IgD-negative memory B cell (primary cell): ENCODE results near the gene PITPNC1. TPM values are rescaled to one million over a fixed set of nuclear protein-coding genes. Genes with fewer than 3 reads are reported as not detected.

Source experiments
- H3K27ac Mint-ChIP-seq, 3 donors: one replicate each; pipeline ENCODE4 v1.8.0; 2020 to 2022; ENCODE audit warnings: mild to moderate bottlenecking in 3 of 3, mixed read lengths in 3 of 3, moderate library complexity in 1 of 3
- H3K27me3 Mint-ChIP-seq: one replicate; pipeline ENCODE4 v1.8.0; 2021; ENCODE audit warnings: mixed read lengths
- H3K36me3 Mint-ChIP-seq: one replicate; pipeline ENCODE4 v1.8.0; 2020; ENCODE audit warnings: mild to moderate bottlenecking, mixed read lengths
- H3K4me1 Mint-ChIP-seq, 3 donors: one replicate each; pipeline ENCODE4 v1.8.0; 2020 to 2022; ENCODE audit warnings: mixed read lengths in 3 of 3, mild to moderate bottlenecking in 1 of 3
- H3K4me3 Mint-ChIP-seq, 4 donors: one replicate each; pipeline ENCODE4 v1.8.0; 2020 to 2022; ENCODE audit warnings: mild to moderate bottlenecking in 4 of 4, mixed read lengths in 4 of 4, moderate library complexity in 3 of 4
- H3K9me3 Mint-ChIP-seq, 3 donors: one replicate each; pipeline ENCODE4 v1.8.0; 2020 to 2021; ENCODE audit warnings: mixed read lengths in 3 of 3, mild to moderate bottlenecking in 1 of 3
- polyA plus RNA-seq: library from polyadenylated mRNA; unstranded; fragments of 300-500 nt; fragmentation: Illumina TruSeq; gene quantifications from one replicate; pipeline ENCODE4 v1.2.3, GENCODE V29; 2021

Gene PITPNC1
- polyA plus RNA-seq, 1 donor from 2014 or later, result 26.0 TPM

DNA sequence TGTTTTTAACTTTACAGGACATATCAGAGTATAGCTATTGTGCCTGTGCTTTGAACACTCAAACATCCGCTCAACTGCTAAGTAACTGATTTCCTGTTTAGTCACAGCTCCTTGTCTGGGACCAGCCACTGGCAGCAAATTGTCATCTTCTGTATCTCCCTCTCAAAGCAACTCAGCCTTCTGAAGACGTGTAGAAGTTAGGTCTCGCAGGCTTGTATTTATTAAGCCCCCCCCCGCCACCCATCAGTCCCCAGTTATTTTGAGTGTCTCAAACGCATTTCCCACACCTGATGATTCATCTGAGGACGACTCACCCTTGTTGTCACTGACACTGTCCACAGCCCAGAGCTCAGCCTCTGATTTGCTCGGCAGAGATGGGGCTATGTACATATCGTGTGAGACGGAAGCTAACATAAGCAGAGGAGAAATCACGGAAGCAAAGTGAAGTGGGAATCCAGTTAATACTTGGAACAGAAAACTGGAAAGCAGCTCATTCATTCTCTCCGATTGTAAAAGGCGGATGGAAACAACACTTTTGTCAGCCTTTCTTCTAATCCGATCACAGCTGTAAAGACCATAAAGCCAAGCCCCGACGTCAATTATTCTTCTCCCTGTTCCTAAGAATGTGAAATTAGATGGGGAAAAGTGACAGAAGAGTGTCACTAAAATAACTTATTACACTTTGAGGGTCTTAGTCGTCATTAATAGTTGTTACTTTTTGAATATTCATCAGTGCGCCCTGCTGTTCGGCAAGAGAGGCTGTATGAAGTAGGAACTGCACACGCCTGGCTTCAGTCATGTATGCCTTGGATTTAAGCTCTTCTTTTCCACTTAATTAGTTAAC, 64.2 kb downstream of the PITPNC1 start:
- H3K9me3 Mint-ChIP-seq, result no peaks in the 10 kb centered on the region
- peaks cover 4% of the 10 kb centered on the region for H3K36me3 Mint-ChIP-seq
- peak overlapping the region in 2 of 3 donors; percentile 2 to 72 for H3K27ac Mint-ChIP-seq
- H3K27me3 Mint-ChIP-seq, result no peaks in the 10 kb centered on the region
- peaks cover 9 to 18% (median 15%) of the 10 kb centered on the region in 3 donors for H3K4me1 Mint-ChIP-seq
- H3K4me3 Mint-ChIP-seq, result peak overlapping the region in 3 of 4 donors; percentile 23 to 90 (median 72)

DNA sequence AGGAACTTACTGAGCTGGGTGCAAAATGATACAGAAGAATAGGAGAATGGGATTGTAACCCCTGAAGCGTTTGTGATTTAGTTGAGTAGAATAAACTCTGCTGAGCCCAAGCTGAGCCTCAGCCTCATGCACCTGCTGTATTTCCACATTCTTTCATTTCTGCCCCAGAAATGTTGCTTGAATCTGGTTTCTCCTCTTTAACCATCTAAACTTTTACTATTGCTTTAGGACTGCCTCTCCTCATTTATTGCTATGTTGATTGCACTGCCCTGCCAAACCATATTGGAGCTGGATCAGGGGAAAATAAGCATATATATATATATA, 64.8 kb downstream of the PITPNC1 start:
- no peaks in the 10 kb centered on the region for H3K27me3 Mint-ChIP-seq
- H3K36me3 Mint-ChIP-seq, result peaks cover 4% of the 10 kb centered on the region
- H3K4me1 Mint-ChIP-seq, result peaks cover 9 to 18% (median 15%) of the 10 kb centered on the region in 3 donors
- H3K4me3 Mint-ChIP-seq, result peak overlapping the region in 2 of 4 donors; percentile 12 to 90
- H3K9me3 Mint-ChIP-seq, result no peaks in the 10 kb centered on the region
- H3K27ac Mint-ChIP-seq, result peak overlapping the region in 1 of 3 donors; percentile 61

DNA sequence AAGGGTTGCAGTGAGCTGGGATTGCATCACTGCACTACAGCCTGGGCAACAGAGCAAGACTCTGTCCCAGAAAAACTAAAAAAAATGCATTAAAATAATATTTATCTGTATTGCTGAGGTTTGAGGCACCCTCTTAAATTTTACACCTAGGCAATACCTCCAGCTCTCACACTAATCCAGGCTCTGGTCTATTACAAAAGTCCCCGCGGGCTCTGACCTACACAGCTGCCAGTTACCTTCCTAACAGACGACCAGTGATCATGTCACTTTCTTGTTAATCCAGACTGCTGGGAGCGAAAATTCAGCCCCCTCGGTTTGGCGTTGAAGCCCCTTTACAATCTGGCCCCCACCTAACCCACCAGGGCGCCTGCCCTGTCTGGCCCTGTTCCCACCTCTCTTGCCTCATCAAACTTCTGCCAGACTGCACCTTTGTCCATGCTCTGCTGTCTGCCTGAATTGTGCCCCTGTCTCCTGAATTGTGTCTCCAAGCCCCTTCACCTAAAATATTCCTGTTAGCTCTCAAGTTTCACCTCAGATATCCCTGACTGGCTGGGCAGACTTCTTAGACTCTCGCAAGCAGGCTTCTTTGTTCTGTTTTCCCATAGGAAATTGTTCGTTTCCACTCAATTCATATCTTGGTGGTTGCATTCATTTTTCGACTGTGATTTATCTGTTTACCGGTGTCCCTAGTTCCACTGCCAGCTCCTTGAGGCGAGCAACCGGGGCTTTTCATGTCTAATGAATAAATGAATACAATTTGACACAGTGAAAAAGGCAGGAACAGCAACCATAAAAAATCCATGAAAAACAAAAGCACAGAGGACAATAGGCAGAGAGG, 65.9 kb downstream of the PITPNC1 start:
- Mint-ChIP-seq H3K36me3 (peaks cover 4% of the 10 kb centered on the region), H3K27me3 (no peaks in the 10 kb centered on the region), H3K4me1 (peaks cover 9 to 18% (median 15%) of the 10 kb centered on the region in 3 donors), H3K27ac (no peak overlapping the region), H3K9me3 (no peaks in the 10 kb centered on the region), H3K4me3 (peak overlapping the region in 1 of 4 donors; percentile 65)

DNA sequence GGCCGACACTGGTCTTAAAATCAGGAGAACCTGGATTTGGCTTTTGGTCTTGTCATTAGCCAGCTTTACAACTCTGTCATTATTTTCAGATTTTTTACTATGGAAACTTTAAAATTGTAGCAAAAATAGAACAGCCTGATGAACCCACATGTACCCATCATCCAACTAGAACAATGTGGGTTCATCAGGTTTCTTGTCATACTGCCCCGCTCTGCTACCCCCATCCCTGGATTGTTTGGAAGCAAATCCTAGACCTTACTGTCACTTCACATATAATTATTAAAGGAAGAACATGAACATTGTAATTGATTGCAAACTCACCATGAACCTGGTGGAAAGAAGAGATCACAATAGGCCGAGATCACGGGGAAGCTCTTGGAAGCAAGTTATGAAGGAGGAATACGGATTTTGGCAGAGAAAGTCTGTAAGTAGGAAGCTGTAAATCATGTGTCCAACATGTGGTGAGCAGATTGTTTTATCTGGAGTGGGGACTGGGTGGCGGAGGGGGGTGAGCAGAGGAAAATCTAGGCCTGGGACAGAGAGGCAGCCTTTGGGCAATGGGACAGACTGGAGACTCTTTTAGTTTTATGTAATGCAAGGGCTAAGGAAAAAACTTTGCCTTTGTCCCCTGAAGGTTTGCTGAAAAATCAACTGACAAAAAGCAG, 67.0 kb downstream of the PITPNC1 start:
- H3K27me3 Mint-ChIP-seq, result no peaks in the 10 kb centered on the region
- H3K4me3 Mint-ChIP-seq, result no peak overlapping the region
- no peak overlapping the region for H3K27ac Mint-ChIP-seq
- H3K4me1 Mint-ChIP-seq, result peaks cover 9 to 21% (median 17%) of the 10 kb centered on the region in 3 donors
- peaks cover 4% of the 10 kb centered on the region for H3K36me3 Mint-ChIP-seq
- H3K9me3 Mint-ChIP-seq, result no peaks in the 10 kb centered on the region

DNA sequence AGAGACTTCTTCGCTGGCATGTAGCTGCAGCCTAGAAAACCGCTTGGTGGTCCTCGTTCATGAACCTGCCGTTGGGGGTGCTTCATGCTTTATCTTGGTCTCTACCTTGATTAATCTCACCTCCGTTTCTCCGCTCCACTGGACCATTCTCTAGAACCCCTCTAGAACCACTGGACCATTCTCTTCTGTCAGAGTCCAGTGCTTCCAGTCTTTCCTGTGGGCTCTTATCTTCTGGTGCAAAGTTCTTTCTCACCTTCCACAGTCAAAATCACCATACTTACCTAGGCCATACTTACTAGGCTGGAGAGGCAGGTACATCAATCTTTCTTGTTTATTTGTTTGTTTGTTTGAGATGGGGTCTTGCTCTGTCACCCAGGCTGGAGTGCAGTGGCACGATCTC, 71.4 kb downstream of the PITPNC1 start:
- Mint-ChIP-seq H3K36me3 (peaks cover 2% of the 10 kb centered on the region), H3K4me3 (no peak overlapping the region), H3K9me3 (no peaks in the 10 kb centered on the region), H3K4me1 (peaks cover 11 to 22% (median 20%) of the 10 kb centered on the region in 3 donors), H3K27ac (no peak overlapping the region), H3K27me3 (no peaks in the 10 kb centered on the region)

DNA sequence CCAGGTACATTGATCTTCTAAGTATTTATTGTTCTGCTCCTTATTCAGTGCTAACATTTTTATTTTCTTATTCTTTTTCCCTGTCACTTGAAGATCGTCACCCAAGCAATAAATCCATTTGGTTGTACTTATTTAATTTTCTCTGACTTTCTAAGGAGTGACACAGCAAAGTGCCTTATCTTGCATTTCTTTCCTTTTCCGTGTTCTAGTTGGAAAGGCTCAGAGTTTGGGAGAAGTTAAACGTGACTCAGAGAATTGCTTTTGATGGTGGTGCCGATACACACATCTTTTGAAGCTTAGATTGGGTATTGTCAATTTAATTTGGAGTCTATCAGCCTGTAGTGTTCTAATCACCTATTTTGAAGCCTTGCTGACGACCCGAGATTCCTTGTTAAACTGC, 72.0 kb downstream of the PITPNC1 start:
- H3K27me3 Mint-ChIP-seq, result no peaks in the 10 kb centered on the region
- H3K4me3 Mint-ChIP-seq, result no peak overlapping the region
- peaks cover 11 to 23% (median 20%) of the 10 kb centered on the region in 3 donors for H3K4me1 Mint-ChIP-seq

DNA sequence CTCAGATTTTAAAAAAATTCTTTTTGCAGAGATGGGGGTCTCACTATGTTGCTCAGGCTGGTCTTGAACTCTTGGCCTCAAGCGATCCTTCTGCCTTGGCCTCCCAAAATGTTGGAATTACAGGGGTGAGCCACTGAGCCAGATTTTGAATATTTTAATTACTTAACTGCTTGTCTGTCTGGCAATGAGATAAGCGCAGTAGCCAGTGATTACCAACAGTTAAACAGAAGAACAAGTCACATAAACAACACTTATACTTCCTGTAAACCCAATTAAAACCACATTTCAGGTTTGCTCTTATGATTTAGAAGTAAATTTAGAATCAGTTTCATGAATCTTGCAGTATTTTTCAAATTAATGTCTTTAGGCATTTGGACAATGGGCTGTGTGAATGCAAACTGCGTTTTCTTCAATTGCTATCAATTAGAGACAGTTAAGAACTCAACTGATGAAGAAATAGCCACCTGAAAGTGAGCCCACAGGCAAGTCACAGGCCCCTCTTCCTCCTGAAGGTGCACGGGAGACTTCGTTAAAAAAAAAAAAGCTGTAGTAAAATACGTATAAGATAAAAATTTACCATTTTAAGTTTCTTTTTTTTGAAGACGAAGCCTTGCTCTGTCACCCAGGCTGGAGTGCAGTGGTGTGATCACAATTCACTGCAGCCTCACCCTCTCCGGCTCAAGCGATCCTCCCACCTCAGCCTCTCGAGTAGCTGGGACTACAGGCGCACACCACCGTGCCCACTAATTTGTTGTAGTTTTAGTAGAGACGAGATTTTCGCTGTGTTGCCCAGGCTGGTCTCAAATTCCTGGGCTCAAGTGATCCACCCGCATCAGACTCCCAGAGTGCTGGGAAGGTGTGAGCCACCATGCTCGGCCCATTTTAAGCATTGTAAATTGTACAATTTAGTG, 73.0 kb downstream of the PITPNC1 start:
- Mint-ChIP-seq H3K9me3 (no peaks in the 10 kb centered on the region), H3K27me3 (no peaks in the 10 kb centered on the region), H3K4me3 (peak overlapping the region in 2 of 4 donors; percentile 17 to 84), H3K27ac (peak overlapping the region in 2 of 3 donors; percentile 11 to 64), H3K4me1 (peaks cover 11 to 23% (median 20%) of the 10 kb centered on the region in 3 donors), H3K36me3 (no peaks in the 10 kb centered on the region)

More for the DNA sequence above, 72.0 kb downstream of the PITPNC1 start:
- H3K27ac Mint-ChIP-seq, result no peak overlapping the region
- H3K9me3 Mint-ChIP-seq, result no peaks in the 10 kb centered on the region
- peaks cover 2% of the 10 kb centered on the region for H3K36me3 Mint-ChIP-seq

DNA sequence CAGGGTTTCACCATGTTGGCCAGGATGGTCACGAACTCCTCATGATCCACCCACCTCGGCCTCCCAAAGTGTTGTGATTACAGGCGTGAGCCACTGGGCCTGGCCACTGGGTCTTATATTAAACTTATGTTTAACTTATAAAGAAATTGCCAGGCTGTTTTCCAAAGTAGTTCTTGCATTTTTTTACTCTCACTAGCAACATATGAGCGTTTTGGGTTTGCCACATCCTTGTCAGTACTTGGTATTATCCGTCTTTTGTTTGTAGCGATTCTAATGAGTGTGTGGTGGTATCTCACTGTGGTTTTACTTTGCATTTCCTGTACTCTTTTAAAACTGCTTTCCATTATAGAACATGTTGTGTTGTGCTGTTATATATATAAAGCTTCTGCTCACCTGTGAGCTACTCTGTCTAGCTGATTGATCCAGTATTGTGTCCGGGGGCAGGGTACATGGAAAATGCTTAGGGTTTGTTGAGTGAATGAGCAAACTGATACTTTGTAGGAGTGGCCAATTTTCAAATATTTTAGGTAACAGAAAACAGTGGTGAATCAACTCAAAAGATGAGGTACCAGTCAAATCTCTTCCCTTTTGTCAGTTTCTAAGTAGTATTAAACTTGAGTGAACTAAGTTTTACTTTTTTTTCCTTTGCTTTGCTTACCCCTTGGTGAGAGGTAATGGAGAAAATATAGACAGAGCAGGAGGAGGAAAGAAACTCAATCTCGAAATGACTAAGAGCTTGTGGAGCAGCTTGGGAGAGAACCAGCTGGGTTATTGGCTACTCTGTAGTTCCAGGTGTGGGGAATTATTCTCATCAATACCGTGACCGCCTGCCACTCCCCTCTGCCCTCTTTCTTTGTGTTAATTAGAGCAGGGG, 75.8 kb downstream of the PITPNC1 start:
- peaks cover under 1% of the 10 kb centered on the region for H3K27me3 Mint-ChIP-seq
- H3K4me1 Mint-ChIP-seq, result peaks cover 21 to 33% (median 22%) of the 10 kb centered on the region in 3 donors
- peaks cover under 1 to 4% (median 4%) of the 10 kb centered on the region in 3 donors for H3K9me3 Mint-ChIP-seq
- H3K27ac Mint-ChIP-seq, result peak overlapping the region in 1 of 3 donors; percentile 14
- H3K4me3 Mint-ChIP-seq, result peak overlapping the region; percentile 7 to 53 (median 40)
- no peaks in the 10 kb centered on the region for H3K36me3 Mint-ChIP-seq

DNA sequence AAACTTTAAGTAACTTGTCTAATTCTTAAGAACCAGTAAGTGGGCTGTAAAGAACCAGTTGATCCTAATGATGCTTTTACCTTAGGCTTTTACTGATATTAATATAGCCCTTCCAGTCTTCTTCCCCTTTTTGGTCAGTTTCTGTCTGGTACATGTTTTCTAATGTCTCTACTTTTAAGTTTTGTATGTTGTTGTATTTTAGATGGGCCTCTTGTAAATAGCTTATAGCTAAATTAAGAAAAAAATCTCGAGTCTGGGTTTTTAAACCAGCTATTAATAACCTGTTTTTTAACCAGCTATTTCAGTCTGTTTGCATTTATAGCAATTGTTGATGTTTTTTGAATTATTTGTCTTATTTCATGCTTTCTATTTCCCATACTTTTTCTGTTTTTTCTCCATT, 79.0 kb downstream of the PITPNC1 start:
- peaks cover 2% of the 10 kb centered on the region for H3K27me3 Mint-ChIP-seq
- H3K4me3 Mint-ChIP-seq, result peak overlapping the region in 2 of 4 donors; percentile 26 to 60
- peaks cover 6 to 7% (median 7%) of the 10 kb centered on the region in 3 donors for H3K9me3 Mint-ChIP-seq
- no peak overlapping the region for H3K27ac Mint-ChIP-seq
- H3K4me1 Mint-ChIP-seq, result peaks cover 16 to 28% (median 25%) of the 10 kb centered on the region in 3 donors
- H3K36me3 Mint-ChIP-seq, result no peaks in the 10 kb centered on the region

DNA sequence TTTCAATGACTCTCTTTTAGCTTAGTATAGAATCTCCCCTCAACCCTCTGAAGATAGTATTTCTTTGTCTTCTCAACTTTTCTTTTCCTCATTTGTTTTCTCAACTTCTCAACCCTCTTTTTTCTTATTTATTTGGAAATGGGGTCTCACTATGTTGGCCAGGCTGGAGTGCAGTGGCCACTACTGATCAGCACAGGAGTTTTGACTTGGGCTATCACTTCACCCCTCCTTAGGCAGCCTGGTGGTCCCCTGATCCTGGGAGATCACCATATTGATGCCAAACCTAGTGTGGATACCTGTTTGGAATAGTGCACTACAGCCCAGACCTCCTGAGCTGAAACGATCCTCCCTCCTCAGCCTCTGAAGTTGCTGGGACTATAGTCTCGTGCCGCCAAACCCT, 79.8 kb downstream of the PITPNC1 start:
- H3K36me3 Mint-ChIP-seq, result no peaks in the 10 kb centered on the region
- peak overlapping the region in 1 of 4 donors; percentile 3 for H3K4me3 Mint-ChIP-seq
- peaks cover 14 to 25% (median 23%) of the 10 kb centered on the region in 3 donors for H3K4me1 Mint-ChIP-seq

DNA sequence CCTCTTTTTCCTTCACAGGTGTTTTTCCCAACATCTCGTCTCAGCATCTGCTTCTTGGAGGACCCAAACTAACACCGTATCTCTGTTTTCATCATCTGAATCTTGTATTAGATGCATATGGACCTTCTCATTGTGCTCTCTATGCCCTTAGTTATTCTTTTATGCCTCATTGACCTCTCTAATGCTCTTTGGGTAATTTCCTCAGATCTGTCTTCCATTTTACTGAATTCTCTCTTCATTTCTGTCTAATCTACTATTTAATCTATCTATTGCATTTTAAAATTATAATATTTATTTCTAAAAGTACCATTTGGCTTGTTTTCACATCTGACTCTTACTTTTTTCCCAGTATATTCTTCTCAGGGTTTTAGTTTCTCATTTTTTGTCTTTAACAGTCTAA, 81.1 kb downstream of the PITPNC1 start:
- H3K4me1 Mint-ChIP-seq, result peaks cover 4 to 14% (median 14%) of the 10 kb centered on the region in 3 donors
- H3K9me3 Mint-ChIP-seq, result peaks cover 6 to 7% (median 7%) of the 10 kb centered on the region in 3 donors
- H3K27me3 Mint-ChIP-seq, result peaks cover 2% of the 10 kb centered on the region
- H3K36me3 Mint-ChIP-seq, result no peaks in the 10 kb centered on the region
- no peak overlapping the region for H3K4me3 Mint-ChIP-seq
- H3K27ac Mint-ChIP-seq, result no peak overlapping the region

More for the DNA sequence above, 79.8 kb downstream of the PITPNC1 start:
- Mint-ChIP-seq H3K27me3 (peaks cover 2% of the 10 kb centered on the region), H3K27ac (no peak overlapping the region), H3K9me3 (peaks cover 6 to 7% (median 7%) of the 10 kb centered on the region in 3 donors)

DNA sequence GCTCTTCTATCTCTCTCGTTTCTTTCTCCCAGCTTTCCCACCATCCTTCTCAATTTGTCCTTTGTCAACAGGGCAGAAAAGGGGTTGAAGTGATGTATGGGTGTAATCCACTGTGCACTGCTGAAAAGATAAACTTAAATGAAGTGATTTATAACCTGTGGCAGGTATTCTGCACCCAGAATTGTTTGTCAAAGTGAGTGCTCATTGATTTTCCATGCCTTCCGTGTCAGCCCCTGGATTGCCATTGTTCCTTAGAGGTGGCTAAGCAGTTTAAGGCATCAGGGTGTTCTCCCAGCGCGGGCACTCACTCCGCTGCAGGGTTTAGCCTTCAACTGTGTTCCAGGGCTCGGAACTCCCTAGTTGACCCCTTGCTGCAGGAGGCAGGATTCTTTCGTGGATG, 82.9 kb downstream of the PITPNC1 start:
- Mint-ChIP-seq H3K27ac (no peak overlapping the region), H3K4me1 (peaks cover 4 to 14% (median 12%) of the 10 kb centered on the region in 3 donors), H3K36me3 (no peaks in the 10 kb centered on the region), H3K9me3 (peaks cover 6 to 7% (median 7%) of the 10 kb centered on the region in 3 donors), H3K27me3 (peaks cover 2% of the 10 kb centered on the region), H3K4me3 (no peak overlapping the region)

DNA sequence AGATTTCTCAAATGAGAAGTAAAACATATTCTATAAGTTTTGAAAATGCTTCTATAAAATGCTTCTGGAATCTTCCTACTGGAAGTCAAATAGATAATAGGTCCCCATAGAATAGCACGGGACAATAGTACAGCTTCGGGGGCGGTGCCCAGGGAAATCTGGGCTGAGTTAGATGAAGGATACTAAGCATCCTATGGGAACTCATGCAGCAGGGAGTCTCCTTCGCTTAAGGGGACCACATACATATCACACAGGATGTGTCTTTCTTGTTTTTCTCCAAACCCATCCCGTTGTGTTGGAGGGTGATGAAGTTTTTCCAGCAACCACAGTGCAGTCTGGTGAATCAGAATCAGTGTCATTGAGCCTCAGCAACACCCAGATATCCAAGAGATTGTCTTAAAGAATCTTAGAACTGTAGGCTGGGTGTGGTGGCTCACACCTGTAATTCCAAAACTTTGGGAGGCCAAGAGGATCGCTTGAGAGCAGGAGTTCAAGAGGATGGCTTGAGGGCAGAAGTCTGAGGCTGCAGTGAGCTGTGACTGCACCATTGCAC, 84.2 kb downstream of the PITPNC1 start:
- Mint-ChIP-seq H3K27me3 (peaks cover 2% of the 10 kb centered on the region), H3K4me3 (no peak overlapping the region), H3K27ac (no peak overlapping the region), H3K9me3 (peaks cover 6 to 7% (median 7%) of the 10 kb centered on the region in 3 donors), H3K36me3 (no peaks in the 10 kb centered on the region), H3K4me1 (peaks cover 3 to 9% (median 8%) of the 10 kb centered on the region in 3 donors)
